HG02798 (cell line): ENCODE results near the gene TIMM29.
A peak's percentile ranks its signal among the peaks of the same experiment; 100 is the strongest.
"Not testable (repeated sequence)": the region's sequence is repeated elsewhere in the genome, so short reads cannot be mapped to it uniquely, and the experiment has no call there.

Source experiments
- ATAC-seq: cut with Tn5 transposase; IDR thresholded peaks from one replicate; pipeline ENCODE4 v1.9.1; 2021; ENCODE audit warnings: mild to moderate bottlenecking; ENCODE audit not compliant: unreplicated experiment, poor library complexity

TIMM29 gene

DNA sequence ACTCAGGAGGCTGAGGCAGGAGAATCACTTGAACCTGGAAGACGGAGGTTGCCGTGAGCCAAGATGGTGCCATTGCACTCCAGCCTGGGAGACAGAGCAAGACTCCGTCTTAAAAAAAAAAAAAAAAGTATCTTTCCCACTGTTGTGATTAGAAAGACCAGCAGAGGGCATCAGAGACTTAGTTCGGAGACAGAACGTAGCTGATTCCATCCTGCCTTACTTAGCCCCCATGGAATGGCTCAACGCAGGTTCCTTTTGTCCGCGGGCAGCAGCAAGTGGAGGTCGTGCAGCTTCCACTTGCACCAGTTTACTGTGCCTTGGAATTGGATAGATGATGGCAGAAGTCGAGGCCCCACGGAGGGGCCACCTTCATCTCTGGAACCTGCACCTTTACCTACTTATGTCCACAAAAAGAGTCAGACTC lies 8.1 kb downstream of the TIMM29 start:
- no peak for ATAC-seq

DNA sequence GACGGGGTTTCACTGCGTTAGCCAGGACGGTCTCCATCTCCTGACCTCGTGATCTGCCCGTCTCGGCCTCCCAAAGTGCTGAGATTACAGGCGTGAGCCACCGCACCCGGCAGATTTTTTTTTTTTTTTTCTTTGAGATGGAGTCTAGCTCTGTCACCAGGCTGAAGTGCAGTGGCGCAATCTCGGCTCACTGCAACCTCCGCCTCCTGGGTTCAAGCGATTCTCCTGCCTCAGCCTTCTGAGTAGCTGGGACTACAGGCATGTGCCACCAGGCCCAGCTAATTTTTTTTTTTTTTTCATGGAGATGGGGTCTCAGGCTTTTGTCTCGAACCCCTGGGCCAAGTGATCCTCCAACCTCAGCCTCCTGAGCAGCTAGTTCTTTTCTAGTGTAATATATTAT lies 13.0 kb downstream of the TIMM29 start:
- ATAC-seq: not testable (repeated sequence)

DNA sequence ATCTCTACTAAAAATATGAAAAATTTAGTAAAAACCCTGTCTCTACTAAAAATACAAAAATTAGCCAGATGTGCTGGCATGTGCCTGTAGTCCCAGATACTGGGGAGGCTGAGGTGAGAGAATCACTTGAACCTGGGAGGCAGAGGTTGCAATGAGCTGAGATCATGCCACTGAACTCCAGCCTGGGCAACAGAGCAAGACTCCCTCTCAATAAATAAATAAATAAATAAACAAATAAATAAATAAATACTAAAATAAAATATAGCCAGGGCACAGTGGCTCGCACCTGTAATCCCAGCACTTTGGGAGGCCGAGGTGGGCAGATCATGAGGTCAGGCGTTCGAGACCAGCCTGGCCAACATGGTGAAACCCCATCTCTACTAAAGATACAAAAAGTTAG lies 14.8 kb downstream of the TIMM29 start:
- not testable (repeated sequence) for ATAC-seq

DNA sequence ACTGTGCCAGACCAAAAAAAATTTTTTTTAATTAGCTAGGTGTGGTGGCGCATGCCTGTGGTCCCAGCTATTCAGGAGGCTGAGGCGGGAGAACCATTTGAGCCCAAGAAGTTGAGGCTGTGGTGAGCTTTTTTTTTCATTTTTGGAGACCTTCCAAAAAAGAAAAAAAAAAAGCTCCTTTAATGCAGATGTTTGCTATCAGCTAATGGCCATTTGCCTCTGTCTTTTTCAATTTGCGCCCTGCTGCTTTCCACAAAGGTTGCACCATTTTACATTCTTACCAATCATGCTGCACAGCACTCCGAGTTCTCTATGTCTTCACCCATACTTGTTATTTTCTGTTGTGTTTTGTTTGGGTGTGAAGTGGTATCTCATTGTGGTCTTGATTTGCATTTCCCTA lies 16.7 kb downstream of the TIMM29 start:
- no peak for ATAC-seq

GRCh38 chr19:10946958-10947657 lies 18.5 kb downstream of the TIMM29 start:
- ATAC-seq: no peak

DNA sequence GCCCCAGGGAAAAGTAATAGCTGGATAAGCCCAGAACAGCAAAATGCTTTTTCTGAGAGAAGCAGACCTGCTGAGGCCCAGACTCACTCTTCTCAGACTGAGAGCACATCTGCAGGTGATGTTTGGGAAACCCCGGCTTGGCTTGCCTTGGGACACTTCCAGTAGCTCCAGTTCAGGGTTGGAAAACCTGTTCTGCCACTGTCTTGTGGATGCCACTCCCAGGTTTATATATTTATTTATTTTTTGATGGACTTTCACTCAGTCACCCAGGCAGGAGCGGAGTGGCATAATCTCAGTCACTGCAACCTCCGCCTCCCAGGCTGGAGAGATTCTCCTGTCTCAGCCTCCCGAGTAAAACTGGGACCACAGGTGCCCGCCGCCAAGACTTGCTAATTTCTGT lies 24.2 kb downstream of the TIMM29 start:
- no peak for ATAC-seq

DNA sequence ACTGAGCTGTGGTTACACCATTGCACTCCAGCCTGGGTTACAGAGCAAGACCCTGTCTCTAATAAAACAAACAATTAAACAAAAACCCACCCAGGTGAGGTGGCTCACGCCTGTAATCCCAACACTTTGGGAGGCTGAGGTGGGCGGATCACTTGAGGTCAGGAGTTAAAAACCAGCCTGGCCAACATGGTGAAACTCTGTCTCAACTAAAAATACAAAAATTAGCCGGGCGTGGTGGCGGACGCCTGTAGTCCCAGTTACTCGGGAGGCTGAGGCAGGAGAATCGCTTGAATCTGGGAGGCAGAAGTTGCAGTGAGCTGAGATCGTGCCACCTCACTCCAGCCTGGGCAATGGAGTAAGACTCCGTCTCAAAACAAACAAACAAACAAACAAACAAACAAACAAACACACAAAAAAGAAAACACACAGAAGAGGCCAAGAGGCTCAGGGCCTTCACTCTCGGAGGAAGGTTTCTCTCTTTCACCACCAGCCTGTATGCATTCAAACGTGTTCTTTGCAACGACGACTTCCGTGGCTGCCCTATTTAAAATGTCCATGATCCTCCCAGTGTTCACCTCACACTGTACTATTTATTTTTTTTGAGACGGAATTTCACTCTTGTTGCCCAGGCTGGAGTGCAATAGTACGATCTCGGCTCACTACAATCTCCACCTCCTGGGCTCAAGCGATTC lies 30.8 kb downstream of the TIMM29 start:
- not testable (repeated sequence) for ATAC-seq

- peak; percentile 90 for ATAC-seq
These were observed 31.9 kb downstream of the TIMM29 start, which contains the start of gene SMARCA4 for GRCh38 chr19:10960314-10961072. Gene SMARCA4 (plus strand): TSS chr19:10961030. CDS start chr19:10984152, 23,122 bp downstream.

- ATAC-seq: peak; percentile 36
These were observed 32.7 kb downstream of the TIMM29 start for GRCh38 chr19:10961073-10961860.

- no peak for ATAC-seq
These were observed 34.3 kb downstream of the TIMM29 start for GRCh38 chr19:10962863-10963262.

DNA sequence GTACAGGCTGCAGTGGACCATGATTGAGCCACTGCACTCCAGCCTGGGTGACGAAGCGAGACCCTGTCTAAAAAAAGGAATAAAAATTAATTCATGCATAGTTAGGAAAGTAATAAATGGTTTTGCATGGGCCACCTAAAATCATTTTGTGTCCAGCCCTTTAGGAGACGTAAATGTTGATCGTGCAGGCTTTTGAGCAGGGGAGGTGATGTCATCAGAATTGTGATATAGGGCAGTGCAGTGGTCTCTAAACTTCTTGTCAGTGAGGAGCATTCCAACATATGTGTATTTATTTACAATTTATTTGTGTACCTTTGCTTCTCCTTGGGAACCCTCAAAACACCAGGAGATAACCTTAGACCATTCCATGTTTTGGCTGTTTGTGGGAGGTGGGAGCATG lies 35.3 kb downstream of the TIMM29 start:
- no peak for ATAC-seq

- ATAC-seq: no peak
These were observed 36.3 kb downstream of the TIMM29 start for GRCh38 chr19:10964903-10965302.

- no peak for ATAC-seq
These were observed 36.8 kb downstream of the TIMM29 start for GRCh38 chr19:10965398-10965797.

- no peak for ATAC-seq
These were observed 38.2 kb downstream of the TIMM29 start for GRCh38 chr19:10966809-10967208.

DNA sequence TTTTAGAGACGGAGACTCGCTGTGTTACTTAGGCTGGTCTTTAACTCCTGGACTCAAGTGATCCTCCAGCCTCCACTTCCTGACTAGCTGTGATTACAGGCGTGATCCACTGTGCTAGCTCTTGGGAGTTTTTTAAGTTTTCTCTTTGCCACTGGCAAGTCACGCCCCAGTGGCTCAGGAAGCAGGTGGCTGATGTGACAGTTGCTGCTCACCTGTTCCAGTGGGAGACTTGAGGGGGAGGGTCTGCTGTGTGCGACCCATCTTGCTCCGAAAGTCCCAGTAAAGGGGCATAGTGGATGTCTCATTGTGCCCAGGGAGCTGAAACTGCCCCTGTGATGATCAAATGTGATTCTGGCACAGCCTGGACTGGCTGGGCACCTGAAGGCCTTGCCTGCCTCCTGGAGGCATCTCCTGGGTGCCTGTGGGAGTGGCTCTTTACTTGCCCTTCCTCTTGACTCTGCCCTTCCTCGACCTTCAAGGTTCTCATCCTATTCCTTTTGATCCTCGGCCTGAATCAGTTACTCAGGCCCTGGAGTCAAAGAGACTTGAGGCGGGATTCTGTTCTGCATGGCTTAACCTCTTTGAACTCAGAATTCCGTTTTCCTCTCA lies 40.0 kb downstream of the TIMM29 start:
- no peak for ATAC-seq

DNA sequence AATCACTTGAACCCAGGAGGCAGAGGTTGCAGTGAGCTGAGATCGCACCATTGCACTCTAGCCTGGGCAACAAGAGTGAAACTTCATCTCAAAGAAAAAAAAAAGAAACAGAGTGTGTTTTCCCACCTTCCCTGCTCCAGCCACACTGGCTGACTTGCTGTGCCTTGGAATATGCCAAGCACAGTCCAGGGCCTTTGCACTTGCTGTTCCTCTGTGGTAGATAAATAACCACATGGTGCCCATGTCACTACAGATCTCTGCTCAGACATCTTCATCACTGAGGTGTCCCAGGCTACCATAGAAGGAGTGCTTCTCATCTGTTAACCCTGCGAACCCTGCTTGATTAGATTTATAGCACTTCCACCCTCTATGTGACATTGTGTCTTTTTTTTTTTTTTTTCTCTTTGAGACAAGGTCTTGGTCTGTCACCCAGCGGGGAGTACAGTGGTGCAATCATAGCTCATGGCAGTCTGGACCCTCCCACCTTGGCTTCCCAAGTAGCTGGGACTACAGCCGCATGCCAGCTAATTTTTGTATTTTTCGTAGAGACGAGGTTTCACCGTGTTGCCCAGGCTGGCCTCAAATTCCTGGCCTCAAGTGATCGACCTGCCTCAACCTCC lies 42.6 kb downstream of the TIMM29 start:
- no peak for ATAC-seq

DNA sequence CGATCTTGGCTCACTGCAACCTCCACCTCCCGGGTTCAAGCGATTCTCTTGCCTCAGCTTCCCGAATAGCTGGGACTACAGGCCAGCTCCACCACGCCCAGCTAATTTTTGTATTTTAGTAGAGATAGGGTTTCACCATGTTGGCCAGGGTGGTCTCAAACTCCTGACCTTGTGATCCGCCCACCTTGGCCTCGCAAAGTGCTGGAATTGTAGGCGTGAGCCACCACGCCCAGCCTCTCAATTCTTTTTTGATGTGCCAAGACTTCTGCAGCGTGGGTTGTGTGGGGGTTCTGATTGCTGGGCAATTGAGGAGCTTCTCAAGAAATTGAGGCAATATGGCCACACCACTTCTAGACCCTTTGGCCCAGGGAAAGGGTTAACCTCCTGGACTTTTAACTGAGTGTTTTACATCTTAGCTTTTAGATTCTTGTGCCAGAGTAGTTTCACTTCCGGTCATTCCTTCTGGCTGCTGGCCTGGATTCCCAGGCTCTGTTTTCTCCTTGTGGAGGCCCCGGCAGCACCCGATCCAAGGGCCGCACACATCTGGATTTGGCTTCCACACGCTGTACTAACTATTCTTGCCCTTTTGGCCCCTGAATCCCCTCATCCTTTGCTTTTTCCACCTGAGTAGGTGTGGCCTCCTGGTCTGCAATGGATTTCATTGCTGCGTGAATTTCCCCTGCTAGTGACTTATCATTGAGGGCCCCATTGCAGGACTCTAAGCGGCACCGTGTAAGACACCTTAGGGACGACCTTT lies 46.9 kb downstream of the TIMM29 start:
- ATAC-seq: no peak

DNA sequence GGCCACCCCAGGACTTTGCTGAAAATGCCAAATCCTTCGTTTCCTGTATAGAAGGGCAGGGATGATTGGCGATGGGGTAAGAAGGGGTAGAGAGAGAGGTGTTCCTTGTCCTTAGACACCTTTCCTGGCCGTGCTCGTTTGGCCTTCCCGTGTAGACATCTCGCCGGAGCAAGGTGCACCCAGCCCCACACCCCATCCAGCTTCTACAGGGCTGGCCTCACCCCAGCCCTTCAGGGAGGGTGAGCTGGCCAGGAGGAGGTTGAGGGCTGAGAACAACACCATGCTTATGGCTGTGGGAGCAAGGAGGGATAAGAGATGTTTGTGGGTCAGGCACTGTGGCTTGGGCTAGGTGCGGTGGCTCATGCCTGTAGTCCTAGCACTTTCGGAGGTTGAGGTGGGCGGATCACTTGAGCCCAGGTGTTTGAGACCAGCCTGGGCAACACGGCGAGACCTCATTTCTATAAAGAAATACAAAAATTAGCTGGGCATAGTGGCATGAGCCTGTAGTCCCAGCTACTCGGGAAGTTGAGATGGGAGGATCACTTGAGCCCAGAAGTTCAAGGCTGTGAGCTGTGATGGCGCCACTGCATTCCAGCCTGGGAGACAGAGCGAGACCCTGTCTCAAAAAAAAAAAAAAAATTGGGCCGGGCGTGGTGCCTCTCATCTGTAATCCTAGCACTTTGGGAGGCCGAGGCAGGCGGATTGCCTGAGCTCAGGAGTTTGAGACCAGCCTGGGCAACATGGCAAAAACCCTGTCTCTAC lies 47.7 kb downstream of the TIMM29 start:
- ATAC-seq: no peak
